ENCODE measurements around the gene LRP1B.
"Not testable (repeated sequence)": the region's sequence is repeated elsewhere in the genome, so short reads cannot be mapped to it uniquely, and the experiment has no call there.

Gene LRP1B

DNA sequence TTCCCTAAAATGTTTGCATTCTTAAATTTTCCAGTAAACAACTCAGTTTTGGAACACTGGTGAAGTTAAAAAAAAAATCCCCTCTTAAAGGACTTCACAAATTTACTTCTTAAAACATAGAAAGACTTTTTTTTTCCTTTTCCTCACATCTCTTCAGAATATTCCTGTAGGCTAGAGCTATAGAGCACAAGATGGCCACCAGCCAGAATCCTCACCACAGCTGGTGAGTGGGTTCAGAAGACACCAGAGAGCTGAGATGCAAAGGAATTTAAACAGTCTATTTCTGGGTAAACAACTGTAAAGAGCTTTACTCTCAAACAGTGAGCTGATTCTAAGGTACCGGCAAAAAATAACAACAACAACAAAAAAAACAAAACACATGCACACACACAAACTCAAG, 252.8 kb downstream of the LRP1B start:
- DNase-seq (ENCODE audit: low spot score) = no peak

DNA sequence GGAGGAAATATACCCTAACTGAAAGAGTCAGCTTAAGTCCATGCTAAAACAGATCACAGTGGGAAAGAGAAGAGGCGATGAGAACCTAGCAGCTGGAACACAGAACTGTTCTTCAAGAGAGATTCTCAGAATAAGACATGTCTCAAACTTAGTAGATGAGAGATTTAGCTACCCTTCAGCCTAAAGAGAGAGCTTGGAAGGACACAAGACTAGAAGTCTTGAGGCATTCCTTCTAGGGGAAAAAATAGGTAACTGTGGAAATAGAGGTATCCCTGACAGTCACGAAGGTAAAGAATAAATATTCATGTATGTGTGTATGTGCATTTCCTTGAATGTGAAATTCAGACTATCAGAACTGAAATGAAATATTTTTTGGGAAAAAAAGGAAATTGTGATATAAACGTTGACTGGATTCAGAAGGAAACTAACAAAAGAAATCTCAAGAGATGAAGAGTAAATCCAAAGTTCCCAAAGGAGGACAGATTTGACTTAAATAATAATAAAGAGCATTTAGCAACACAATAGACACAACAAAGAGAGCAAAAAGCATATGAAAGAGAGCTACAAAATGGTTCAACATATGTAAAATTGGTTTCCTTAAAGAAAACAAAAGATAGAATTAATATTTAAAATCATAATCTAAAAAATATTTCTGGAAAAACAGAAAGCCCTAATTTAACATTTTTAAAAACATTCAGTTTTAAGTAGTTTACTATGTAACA, 258.7 kb downstream of the LRP1B start:
- DNase-seq (ENCODE audit: low spot score) = no peak

DNA sequence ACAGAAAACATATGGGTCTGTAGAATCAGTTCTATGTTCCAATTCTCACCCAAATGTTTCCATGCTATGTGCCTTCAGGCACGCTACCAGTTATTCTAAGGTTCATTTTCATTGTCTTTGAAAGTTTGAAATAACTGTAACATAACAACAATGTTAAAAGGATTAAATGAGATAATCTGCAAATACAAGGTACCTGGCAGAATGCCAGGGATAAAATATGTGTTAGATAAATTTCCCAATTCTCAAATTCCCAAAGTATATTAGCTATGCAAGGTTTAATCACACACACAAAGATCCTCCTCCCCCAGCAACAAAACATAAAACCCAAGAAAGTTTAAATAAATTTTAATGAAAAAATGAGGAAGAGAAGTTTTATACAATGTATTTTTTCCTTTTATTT, 261.2 kb downstream of the LRP1B start:
- DNase-seq (ENCODE audit: low spot score) = no peak

DNA sequence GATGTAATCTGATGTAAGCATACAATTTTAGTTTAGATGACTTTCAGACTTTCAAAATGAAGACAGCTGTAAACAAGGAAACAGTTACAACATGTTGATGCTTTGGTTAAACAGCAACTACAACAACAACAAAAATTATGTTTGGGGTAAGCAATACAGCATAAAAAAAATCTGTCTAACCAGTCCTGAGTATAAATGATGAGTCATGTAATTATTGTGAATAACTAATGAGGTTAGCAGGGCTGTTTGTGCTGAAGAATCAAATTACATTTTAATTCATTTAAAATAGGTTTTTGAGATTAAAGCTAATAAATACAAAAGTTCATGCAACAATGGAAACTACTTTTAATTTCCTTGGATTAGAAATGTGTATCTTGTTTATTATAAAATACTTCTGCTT, 266.9 kb downstream of the LRP1B start:
- no peak for DNase-seq (ENCODE audit: low spot score)

DNA sequence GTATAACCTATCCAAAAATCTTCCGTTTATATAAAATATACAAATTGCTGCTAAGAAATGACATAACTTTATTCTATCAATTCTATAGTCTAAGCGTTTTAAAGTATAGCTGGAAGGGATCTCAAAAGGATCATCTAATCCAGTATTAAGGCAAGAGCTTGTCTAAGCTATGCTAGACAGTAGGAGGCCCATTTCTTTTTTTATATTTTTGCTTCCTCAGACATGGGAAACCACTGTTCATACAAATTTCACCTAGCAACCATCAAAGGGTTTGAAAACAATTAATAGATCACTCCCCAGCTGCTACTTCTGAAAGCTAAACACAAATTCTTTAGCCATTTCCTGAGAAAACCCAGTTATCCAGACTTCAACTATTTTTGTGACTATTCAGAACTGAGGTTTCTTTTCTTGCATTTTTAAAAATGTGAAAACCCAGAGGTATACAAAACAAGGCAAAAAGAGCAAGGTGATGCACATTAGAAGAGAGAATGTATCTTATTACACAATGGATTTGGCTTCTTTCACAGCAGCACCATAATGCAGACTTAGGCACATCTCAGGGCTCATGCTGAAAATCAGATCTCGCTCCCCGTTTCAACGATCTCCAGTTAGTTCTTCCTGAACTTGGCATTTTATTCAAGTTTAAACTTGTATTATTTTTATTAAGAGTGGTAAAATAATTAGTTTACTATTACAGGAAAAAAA, 274.4 kb downstream of the LRP1B start:
- no peak for DNase-seq (ENCODE audit: low spot score)

DNA sequence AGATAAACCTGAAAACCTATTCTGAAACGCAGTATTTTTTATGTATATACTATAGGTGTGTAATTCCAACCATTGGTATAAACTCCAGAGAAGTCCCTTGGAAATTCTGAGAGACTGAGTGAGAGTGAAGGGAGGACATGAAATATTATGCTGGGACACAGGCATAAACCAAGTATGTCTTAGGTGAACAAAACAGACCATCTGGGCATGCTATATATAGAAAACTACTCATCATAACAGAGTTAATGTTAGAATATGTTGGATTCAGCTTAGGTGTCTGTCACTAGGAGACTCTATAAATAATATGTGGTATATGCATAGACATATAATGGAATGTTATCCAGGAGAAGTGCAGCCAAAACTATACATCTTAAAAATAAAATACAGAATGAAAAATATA, 282.6 kb downstream of the LRP1B start:
- no peak for DNase-seq (ENCODE audit: low spot score)

DNA sequence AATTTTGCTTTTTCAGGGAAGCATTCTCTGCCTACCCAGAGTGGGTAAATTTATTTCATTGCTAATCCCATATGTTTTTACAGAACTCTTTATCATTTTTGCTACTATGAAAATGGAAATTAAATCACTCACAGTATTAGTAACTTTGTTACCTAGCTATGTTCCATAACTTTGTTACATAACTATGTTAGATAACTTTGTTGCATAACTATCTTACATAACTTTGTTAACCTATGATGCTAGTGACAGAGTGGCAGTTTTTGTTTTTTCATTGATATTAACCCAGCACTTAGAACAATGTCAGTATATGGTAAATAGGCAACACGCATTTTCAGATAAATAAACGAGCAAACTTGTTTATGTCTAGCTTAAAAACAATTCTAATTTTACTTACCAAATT, 286.6 kb downstream of the LRP1B start:
- no peak for DNase-seq (ENCODE audit: low spot score)

DNA sequence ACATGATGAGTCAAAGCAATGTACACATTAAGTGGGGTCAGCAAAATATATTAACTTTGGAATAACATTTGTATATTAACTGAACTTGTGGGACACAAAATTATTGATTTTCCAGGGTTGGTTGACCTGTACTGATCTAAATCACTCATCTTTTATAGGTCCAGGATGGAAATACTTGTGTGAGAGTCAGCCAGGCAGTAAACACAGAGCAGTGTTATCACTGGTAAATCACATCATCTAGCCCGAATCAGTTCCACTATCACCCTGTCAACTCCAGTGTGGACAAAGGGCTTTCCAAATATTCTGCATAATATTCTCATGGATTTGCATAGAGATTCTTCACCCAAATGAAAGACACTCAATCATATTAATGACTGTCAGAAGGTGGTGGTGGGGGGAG, 295.7 kb downstream of the LRP1B start:
- DNase-seq (ENCODE audit: low spot score) = no peak

DNA sequence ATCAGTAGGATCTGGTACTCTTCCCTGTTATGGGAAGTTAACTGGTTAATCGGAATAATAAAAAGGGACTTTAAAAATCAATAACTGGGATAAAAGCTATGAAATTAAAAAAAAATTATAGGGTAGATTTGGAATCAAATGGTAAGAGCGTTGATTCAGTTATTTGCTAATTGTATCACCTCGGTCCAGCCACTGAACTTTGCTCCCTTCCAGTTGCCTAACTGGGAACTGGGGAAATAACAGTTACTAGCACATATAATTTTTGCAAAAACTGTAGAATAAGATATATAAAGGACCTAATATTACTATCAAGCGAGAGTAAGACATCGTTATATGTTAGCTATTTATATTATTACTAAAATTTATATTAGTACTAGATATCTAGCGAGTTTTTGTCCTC, 302.1 kb downstream of the LRP1B start:
- no peak for DNase-seq (ENCODE audit: low spot score)

DNA sequence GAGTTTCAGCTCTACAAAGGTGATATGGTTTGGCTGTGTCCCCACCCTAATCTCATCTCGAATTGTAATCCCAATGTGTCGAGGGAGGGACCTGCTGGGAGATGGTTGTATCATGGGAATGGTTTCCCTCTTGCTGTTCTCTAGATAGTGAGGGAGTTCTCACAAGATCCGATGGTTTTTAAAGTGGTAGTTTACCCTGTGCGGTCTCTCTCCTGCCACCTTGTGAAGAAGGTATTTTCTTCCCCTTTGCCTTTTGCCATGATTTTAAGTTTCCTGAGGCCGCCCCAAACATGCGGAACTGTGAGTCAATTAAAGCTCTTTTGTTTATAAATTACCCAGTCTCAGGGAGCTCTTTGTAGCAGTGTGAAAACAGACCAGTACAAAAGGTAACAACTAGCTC, 306.0 kb downstream of the LRP1B start:
- no peak for DNase-seq (ENCODE audit: low spot score)

DNA sequence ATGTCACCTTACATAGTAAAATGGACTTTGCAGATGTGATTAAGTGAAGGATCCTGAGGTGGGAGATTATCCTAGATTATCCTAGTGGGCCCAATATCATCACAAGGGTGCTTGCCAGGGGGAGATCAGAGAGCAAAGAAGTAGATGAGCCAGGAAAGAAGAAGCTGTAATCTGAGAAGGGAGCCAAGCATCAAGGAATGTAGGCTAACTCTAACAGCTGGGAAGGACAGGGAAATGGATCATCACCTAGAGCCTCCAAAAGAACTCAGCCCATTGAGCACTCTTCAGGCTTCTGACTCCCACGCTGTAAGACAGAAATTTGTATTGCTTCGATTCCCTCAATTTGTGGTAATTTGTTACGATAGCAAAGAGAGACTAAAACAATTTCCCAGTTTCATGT, 309.9 kb downstream of the LRP1B start:
- DNase-seq (ENCODE audit: low spot score) = no peak

DNA sequence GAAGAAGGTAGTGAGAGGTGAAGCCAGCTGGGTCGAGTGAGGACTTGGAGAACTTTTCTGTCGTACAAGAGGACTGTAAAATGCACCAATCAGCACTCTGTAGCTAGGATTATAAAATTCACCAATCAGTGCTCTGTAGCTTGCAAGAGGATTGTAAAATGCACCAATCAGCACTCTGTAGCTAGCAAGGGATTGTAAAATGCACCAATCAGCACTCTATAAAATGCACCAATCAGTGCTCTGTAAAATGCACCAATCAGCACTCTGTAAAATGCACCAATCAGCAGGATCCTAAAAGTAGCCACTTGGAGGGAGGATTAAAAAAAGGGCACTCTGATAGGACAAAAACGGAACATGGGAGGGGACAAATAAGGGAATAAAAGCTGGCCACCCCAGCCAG, 315.5 kb downstream of the LRP1B start:
- DNase-seq (ENCODE audit: low spot score) = not testable (repeated sequence)

DNA sequence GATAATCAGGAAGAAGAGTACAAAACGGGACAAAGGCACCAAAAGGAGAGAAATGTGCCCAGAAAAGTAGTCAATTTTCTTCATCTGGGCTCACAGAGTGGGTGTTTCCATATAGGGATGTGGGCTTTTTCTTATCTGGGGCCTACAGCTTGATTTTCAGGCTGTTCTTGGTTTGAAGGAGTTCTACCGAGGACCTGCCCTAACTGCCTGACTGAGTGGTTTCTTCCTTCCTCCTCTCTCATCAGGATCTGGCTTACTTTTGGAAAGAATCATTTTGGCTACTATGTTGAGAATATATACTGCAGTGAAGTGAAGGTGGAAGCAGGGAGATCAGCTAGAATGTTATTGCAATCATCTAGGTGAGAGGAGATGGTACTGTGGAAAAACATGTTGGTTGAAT, 316.7 kb downstream of the LRP1B start:
- DNase-seq (ENCODE audit: low spot score) = no peak

DNA sequence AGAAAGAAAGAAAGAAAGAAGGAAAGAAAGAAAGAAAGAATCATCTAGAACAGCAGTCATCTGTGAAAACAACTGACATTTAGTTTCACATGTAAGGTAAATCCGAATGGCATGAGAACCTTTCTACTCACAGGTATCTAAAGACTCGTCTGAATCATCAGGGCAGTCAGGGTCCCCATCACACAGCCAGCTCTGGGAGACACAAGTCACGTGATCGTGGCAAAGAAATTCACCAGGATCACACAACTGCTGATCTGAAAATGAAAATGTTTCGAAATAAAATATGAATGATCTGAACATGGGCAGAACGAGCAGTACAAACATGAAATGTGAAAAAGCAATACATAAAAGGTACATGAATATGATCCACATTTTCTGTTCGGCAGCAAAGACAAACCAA, 320.7 kb downstream of the LRP1B start:
- DNase-seq (ENCODE audit: low spot score) = no peak

DNA sequence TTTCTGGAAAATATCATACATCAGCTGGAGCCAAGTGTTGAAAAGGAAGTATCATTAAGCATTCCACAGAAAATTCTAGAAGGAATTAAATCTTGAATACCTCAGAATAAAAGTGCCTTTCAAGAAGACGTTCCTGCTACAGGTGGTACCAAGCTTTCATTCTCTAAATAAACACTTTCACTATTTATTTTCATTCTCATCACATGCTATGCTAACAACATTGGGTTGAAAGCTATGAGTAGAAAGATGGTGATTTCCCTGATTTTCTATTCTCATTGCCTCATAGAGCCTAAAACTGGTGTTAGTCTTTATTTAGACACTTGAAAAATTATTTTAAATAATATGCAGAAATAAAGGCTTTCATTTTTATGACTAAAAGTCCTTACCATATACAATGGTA, 324.7 kb downstream of the LRP1B start:
- DNase-seq (ENCODE audit: low spot score) = no peak

DNA sequence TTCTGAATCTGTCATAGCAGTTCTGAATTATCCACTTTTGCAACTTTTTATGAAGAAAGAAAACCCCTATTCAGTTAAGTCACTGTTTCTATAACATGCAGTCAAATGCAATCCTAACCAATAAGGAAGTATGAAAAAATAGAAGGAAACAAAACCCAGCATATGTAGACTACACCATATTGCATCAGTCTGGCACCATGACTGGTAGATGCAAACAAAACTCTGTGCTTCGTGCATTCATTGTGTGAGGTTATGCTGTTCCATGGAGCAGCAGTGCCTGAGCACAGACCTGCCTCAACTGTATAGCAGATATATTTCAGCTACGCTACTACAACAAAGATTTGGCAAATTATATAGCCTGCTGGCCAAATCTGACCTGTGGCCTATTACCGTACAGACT, 325.5 kb downstream of the LRP1B start:
- DNase-seq (ENCODE audit: low spot score) = no peak

DNA sequence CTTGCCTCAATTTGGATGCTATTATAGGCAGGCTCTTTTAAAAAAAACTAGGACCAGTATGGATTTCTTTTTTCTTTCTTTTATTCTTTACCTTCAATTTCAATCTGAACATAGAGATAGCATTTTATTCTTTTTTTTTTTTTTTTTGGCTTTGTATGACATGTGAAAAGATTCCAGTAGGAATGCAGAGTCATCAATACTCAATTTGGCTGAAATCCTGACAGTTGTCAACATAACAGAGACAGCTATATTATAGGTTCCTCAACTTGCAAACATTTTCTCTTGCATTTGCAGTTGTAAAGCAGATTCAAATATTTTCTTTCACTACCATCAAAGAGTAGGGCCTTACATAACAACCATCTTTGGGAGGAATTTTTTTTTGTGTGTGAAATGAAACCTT, 334.4 kb downstream of the LRP1B start:
- no peak for DNase-seq (ENCODE audit: low spot score)

DNA sequence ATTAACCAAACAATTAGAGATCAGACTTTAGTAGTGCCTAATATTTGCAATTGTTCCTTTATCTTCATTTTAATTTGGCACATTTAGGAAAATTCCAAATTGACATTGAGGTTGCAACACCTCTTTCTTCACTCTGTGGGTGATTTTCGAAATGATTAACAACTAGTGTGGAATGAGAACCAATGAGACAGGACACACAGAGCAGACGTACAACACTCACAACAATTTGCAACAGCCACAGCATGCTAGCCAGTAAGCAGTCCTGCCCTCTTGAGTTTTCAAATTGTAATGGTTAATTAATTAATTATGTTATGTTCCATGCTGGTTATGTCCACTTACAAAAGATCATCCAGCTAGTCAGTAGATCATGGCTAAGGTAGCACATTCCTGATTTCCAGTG, 339.3 kb downstream of the LRP1B start:
- DNase-seq (ENCODE audit: low spot score) = no peak

DNA sequence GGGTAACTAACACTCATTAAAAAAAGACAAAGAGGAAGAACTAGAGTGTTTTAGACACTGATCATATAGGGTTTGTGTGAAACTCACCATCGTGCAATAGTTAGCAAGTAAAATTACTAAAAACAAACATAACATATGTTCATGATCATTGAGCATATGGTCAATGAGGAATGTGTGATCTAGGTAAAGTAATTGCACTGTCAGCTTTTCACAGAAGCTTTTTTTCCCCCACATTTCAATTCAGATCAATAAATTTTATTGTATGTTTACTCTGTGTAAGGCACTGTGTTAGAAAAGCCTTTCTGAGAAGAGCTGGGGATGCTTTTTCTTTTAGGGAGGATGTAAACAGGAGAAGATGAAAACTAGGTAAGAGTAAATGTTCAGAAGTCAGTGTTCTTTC, 348.2 kb downstream of the LRP1B start:
- no peak for DNase-seq (ENCODE audit: low spot score)

DNA sequence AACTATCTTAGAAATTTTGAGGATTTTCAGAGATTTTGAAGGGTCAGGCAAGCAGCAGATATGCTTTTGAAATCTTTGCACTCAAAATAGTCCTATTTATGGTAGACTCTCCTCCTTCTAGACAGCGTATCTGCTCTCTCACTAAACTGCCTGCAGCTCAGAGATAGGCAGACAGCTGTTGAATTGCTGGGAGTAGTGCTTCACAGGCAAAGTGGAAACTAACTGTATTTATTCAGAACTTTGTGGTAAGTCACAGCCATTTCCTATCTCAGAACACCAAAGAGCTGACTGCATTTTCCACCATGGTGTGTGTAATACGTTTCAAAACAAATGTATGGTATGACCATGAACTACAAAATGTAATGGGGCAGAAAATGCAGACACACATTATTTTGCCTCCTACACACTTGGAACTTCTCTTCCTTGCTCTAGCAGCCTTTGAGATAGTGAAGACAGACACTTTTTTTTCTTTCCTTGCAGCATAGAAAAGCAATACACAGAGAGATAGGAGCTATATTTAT, 352.4 kb downstream of the LRP1B start:
- no peak for DNase-seq (ENCODE audit: low spot score)

DNA sequence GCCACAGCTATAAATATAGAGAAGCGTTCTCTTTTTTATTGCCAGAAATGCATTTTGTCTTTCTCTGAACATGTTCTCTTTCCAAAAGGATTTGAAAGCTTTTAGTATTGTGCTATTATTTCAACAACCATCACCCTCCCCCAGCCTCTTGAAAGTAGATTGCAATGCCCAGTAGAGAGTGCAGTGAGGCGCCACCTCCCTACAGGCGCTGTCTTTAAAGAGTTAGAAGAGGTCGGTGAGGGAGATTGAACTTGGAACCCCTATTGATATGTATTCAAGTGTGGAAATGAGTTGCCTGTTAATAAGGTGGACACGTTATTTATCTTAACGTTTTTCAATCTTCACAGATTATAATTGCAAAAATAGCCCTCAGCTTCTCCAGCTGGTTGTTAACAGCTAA, 360.3 kb downstream of the LRP1B start:
- no peak for DNase-seq (ENCODE audit: low spot score)

DNA sequence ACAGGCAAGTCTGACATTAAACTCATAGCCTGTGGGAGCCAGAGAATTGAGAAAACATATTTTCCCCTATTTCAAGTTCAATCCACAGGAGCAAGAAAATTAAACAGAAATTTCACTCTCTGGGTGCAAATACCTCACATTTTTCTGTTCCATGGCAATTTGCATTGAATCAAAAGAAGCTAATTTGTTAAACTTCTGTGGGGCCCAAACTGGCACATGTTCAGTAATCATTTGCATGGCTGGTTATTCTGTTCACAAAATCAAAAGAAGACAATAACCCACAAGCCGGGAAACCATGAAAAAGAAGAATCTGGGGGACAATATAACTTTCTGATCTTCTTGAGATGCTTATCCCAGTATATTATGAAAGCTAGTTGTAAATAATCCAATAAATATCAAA, 363.1 kb downstream of the LRP1B start:
- DNase-seq (ENCODE audit: low spot score) = no peak

DNA sequence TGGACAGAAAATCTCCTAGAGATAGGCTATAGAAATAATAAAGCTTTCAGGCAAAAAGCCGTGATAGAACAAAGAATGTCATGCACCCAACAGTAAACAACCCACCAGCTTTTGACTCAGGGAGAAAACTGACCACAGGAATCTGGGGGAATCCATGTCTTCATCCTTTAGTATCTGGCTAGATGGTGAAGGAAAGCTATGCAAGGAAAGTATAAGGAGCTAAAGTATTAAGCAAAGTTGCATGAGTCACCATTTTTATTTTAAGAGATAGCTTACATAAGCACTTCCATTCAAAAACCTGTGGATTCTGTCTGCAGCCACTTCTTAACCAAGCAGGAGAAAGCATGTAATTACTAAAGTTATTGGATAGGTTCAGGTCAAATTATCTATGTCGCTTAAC, 363.8 kb downstream of the LRP1B start:
- no peak for DNase-seq (ENCODE audit: low spot score)

DNA sequence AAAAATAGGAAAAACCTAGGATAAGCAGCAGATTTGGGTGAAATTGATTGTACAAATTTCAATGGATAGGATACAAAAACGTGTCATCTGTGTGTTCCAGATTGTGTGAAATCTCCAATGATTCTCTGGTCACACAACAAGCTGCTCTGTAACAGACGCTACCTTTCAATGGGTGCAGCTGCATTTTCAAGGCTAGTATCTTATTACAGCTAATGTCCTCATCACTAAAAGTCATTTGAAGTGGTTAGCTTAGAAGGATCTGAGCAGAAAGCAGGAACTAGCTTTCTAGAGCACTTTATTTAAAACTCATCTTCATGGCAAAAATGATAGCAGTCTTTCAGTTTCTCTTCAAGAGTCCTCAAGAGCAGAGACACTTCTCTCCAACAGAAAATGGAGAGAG, 364.6 kb downstream of the LRP1B start:
- DNase-seq (ENCODE audit: low spot score) = no peak
